Measurements from ENCODE around the gene LYPD6B. TPM values are rescaled to one million over a fixed set of nuclear protein-coding genes. Genes with fewer than 3 reads are reported as not detected.

Gene LYPD6B
- total RNA-seq, 1 donor from 2014 or later = 27.2 TPM

GRCh38 chr2:149205143-149205542 lies 166.6 kb downstream of the LYPD6B start:
- no peak for TF ChIP-seq CTCF (IDR thresholded peaks at IDR 0.05; ENCODE audit: unreplicated experiment)
- Mint-ChIP-seq H3K27me3 (ENCODE audit: low read depth) (no peaks in the 10 kb centered on the region), H3K9me3 (no peaks in the 10 kb centered on the region), H3K4me3 (no peak overlapping the region), H3K4me1 (peaks cover 29% of the 10 kb centered on the region), H3K27ac (no peak overlapping the region), H3K36me3 (peaks cover 10% of the 10 kb centered on the region)
- no peak for DNase-seq (ENCODE audit: low spot score in 2 of 2, unreplicated experiment in 2 of 2)

GRCh38 chr2:149213764-149214493 lies 175.4 kb downstream of the LYPD6B start:
- no peak for DNase-seq (ENCODE audit: low spot score in 2 of 2, unreplicated experiment in 2 of 2)
- no peak overlapping the region for H3K4me3 Mint-ChIP-seq
- no peak overlapping the region for H3K27ac Mint-ChIP-seq
- H3K27me3 Mint-ChIP-seq (ENCODE audit: low read depth) = no peaks in the 10 kb centered on the region
- no peaks in the 10 kb centered on the region for H3K4me1 Mint-ChIP-seq
- peaks cover 27% of the 10 kb centered on the region for H3K36me3 Mint-ChIP-seq
- no peak for TF ChIP-seq CTCF (IDR thresholded peaks at IDR 0.05; ENCODE audit: unreplicated experiment)
- H3K9me3 Mint-ChIP-seq = no peaks in the 10 kb centered on the region

- no peak for TF ChIP-seq CTCF (IDR thresholded peaks at IDR 0.05; ENCODE audit: unreplicated experiment)
- H3K4me1 Mint-ChIP-seq = peaks cover 32% of the 10 kb centered on the region
- no peaks in the 10 kb centered on the region for H3K27me3 Mint-ChIP-seq (ENCODE audit: low read depth)
- H3K9me3 Mint-ChIP-seq = no peaks in the 10 kb centered on the region
- peaks cover 6% of the 10 kb centered on the region for H3K36me3 Mint-ChIP-seq
- H3K27ac Mint-ChIP-seq = no peak overlapping the region
- no peak for DNase-seq (ENCODE audit: low spot score in 2 of 2, unreplicated experiment in 2 of 2)
- H3K4me3 Mint-ChIP-seq = no peak overlapping the region
Observed at GRCh38 chr2:149218497-149218896, 180.0 kb downstream of the LYPD6B start.

- no peak overlapping the region for H3K4me3 Mint-ChIP-seq
- no peaks in the 10 kb centered on the region for H3K27me3 Mint-ChIP-seq (ENCODE audit: low read depth)
- no peaks in the 10 kb centered on the region for H3K9me3 Mint-ChIP-seq
- H3K36me3 Mint-ChIP-seq = peaks cover 1% of the 10 kb centered on the region
- H3K27ac Mint-ChIP-seq = no peak overlapping the region
- peaks cover 46% of the 10 kb centered on the region for H3K4me1 Mint-ChIP-seq
- DNase-seq (ENCODE audit: low spot score in 2 of 2, unreplicated experiment in 2 of 2) = no peak
- no peak for TF ChIP-seq CTCF (IDR thresholded peaks at IDR 0.05; ENCODE audit: unreplicated experiment)
Observed at GRCh38 chr2:149219856-149220255, 181.4 kb downstream of the LYPD6B start.

GRCh38 chr2:149221002-149221401 lies 182.5 kb downstream of the LYPD6B start:
- H3K9me3 Mint-ChIP-seq = no peaks in the 10 kb centered on the region
- H3K36me3 Mint-ChIP-seq = no peaks in the 10 kb centered on the region
- H3K27me3 Mint-ChIP-seq (ENCODE audit: low read depth) = no peaks in the 10 kb centered on the region
- no peak for TF ChIP-seq CTCF (IDR thresholded peaks at IDR 0.05; ENCODE audit: unreplicated experiment)
- H3K27ac Mint-ChIP-seq = no peak overlapping the region
- H3K4me1 Mint-ChIP-seq = peaks cover 54% of the 10 kb centered on the region
- DNase-seq (ENCODE audit: low spot score in 2 of 2, unreplicated experiment in 2 of 2) = no peak
- no peak overlapping the region for H3K4me3 Mint-ChIP-seq
